Stimulated activated naive CD4-positive, alpha-beta T cell treated with Interleukin-2 at 50 U/mL for 16 hours (primary cell): ENCODE data around the gene GPC3.
"Not testable (repeated sequence)": the region's sequence is repeated elsewhere in the genome, so short reads cannot be mapped to it uniquely, and the experiment has no call there.

Experiments used
- DNase-seq: peaks from one replicate; lab custom pipeline; 2025; lab: John Stamatoyannopoulos, UW

Gene GPC3

DNA sequence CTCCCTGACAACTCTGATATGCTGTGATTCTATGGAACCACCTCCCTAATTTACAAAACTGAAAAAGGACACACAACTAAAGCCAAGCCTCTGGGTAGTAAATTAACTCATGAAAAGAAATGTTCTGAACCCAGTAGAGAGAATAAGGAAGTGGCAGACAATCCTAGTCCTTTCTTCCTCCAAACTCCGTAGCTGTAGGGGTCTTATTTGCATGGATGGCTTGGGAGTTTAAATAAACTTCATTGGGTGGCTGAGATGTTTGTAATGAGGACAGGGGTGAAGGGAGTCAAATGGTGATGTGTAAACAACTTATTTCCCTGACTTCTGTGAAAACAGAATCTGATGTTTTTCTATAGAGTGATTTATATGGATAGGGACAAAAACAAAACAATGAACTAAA is 59.3 kb downstream of the GPC3 start:
- DNase-seq, result no peak

DNA sequence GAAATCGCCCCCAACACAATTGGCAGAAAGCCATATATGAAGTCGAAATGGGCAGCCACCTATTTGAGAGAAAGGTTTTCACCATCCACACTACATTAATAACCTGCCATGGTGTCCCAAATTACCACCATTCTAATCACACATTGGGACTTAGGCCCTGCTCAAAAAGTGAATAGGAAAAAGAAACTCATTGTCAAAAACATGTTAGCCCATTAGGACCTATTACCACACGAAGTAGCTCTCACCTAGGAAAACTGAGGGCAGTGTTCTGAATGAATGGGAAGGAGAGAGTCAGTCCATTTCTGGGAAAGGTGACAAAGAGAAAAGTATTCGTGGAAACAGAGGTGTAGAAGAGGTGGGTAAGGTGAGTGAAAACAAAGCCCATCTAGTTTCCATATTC is 60.8 kb downstream of the GPC3 start:
- DNase-seq, result no peak

DNA sequence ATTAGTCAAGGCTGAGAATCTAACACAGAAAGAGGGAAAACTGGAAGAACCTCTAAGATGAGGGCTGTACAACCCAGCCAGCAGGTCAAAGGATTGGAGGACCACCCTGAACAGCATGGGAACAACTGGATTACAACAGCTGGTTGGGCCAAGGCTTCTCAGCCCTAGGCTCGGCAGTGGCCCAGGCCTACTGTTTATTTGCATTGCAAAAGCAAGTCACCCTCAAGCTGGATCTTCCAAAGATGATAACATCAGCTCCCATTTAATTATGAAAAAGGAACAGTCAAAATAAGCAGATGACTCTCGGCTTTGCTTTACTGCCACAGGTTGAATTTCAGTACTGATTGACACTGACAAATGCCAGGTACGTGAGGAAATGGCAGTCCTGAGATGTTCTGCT is 61.8 kb downstream of the GPC3 start:
- DNase-seq, result no peak

DNA sequence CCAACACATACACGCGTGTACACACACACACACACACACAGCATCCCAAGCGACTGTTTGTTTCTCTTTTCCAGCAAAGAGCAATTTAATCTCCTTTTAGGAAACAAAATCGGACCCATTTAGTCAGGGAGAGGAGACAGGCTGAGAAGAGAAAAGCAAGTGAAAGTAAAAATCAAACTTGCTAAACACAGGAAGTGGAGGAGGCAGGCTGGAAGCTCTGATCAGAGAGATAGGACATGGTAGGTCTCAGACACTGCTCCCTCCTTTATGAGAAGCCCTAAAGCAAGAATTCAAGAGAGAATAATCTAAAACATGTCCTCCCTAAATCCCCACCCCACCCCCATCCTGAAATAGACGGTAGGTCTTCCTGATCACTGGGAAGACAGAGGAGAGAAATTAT is 62.3 kb downstream of the GPC3 start:
- no peak for DNase-seq

DNA sequence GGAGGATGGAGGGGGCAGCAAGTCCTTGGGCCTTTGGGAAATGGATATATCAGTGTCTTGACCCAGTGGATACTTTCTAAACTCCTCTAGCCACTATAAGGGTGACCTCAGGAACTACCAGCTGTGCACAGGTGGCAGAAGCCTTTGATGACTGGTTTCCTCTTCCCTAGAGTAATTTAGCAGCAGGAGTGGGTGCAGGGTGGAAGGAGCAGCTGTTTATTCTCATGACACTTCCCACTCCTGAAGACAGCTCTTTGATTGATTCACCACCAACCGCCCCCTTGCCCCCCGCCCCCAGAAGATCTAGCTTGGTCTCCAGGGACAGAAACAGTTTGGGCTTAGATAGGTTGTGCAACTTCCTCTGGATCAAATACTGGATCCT is 63.0 kb downstream of the GPC3 start:
- DNase-seq, result no peak

DNA sequence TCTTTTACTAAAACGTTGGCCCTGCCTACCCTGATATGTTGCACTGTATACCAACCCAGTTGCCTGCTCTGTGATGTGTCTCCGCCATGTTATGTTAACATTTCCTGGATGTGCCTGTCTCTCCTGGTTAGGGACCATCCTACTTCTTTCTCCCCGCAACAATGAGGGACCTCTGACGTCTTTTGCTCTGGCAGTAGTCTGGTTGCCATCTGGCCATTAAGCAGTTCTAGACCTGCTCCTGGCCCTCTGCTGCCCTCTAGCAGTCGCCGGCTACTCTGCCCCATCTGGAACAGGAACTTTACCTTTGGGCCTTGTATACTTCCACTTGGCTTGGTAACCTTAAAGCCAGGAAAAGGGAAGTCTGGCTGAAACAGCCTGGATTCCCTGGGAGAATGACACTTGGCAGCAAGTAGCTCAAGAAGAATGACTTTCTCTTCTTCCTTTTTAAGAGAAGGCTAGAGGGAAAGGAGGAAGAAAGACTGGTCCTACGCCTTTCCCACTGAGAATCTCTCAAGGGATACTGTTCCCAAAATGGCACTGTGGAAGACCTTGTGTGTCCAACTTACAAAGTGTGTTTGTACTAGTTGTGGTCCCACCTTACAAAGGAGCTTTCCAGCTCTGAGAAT is 63.5 kb downstream of the GPC3 start:
- no peak for DNase-seq

DNA sequence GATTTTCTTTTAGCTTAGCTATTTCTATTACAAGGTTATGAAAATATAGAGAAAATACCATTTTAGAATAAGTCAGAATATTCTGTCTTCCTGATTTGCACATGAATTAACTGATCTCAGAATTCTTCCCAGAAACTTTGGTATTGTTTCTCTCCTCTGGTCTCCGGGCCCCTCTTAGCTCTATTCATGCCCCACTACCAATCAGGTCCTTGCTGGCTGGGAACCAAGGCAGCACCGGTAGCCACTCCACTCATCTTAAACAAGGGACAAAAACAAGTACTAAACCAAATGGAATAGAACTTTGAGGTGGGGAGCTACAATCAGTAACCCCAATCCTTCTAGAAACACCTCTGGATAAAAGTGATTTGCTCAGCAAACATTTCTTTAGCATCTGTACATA is 64.3 kb downstream of the GPC3 start:
- no peak for DNase-seq

DNA sequence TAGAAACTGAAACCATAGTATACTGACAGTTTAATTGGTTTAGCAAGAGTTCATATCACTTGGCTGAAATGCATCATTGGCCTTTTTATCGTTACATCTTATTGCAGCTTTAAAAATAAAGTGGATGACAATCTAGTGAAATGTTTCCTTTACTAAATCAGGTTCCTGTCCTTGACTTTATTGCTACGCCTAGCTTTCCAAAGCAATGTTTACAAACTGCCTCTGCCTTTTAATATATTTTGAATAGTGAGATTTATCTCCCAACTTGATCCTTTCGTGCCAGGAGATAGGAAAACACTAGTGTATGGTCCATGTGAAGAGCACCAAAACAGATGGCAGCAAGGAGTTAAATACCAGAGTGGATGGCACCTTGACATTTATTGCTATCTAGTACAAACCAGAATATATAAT is 67.0 kb downstream of the GPC3 start:
- DNase-seq, result no peak

DNA sequence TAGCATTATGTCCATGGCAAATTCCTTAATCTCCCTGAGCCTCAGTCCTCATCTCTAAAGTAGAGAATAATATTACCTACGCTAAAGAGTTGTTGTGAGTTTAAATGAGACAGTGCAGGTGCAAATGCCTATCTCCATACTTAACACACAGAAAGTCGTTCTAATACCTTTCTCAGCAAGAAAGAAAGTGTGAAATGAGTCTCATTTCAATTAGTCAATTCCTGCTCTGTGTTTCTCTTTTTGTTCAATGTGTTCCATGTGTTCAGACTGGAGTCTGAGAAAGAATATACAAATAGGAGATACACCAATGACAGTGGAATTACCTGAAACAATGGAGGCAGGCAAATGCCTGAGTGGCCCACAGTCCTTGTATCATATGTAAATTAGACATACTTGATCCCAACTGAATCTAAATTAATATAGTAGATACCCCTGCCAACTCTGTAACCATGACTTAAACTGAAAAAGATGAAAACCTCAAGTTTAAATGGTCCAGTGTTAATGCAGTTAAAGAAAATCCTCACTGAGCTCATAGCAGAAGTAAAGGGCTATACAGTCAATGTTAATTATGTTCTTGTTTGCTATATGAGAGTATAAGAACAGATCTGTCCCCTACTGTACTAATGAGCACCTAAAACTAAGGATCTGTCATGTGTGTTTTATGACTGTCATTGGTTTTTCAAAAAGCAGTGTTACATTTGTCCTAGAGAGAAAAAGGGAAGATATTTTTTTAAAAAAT is 68.2 kb downstream of the GPC3 start:
- no peak for DNase-seq

DNA sequence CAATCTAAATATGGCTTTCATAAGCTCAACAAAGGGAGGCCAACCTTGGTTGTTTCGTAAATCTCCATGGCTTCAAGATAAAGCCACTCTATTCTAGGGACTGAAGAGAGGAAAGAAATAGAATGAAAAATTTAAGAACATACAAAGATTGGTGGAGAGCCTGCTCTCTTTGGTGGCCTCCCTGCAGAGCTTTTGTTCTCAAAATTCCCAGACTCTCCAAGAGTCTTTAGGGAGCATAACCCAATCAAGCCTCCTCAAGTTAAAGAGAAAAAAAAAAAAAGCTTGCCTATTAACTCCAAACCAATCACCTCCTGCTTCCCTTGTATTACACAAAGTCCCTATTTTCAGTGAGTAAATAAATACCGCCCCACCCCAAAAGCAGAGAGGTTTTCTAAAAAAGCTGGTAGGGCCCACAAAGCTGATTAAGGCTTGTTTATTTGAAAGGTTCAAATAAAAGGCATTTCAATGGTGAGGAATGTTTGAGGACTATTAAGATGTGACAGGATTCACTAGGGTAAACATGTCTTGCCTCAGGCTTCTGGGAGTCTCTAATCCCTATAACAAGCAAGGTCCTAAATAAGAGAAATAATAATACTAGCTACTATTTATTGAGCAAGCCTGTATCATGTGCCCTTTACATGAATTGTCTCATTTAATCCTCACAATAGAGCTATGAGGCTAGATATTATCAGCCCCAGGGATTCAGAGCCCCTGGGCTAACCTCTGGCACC is 71.6 kb downstream of the GPC3 start:
- no peak for DNase-seq

DNA sequence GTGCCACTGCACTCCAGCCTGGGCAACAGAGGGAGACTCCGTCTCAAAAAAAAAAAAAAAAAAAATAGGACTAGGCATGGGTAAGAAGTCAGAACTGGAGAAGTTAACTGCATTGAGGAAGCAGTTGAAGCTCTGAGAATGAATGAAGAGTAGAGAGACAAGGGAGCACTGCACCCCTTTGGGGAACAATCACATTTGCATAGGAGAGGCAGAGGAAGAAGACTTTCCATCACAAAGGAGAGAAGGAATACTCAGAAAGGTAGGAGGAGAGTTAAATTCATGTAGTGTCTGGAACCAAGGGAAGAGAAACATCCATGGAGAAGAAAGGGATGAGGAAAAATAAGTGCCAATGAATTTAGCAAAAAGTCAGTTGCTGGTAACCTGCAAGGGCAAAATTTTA is 72.4 kb downstream of the GPC3 start:
- DNase-seq, result no peak

DNA sequence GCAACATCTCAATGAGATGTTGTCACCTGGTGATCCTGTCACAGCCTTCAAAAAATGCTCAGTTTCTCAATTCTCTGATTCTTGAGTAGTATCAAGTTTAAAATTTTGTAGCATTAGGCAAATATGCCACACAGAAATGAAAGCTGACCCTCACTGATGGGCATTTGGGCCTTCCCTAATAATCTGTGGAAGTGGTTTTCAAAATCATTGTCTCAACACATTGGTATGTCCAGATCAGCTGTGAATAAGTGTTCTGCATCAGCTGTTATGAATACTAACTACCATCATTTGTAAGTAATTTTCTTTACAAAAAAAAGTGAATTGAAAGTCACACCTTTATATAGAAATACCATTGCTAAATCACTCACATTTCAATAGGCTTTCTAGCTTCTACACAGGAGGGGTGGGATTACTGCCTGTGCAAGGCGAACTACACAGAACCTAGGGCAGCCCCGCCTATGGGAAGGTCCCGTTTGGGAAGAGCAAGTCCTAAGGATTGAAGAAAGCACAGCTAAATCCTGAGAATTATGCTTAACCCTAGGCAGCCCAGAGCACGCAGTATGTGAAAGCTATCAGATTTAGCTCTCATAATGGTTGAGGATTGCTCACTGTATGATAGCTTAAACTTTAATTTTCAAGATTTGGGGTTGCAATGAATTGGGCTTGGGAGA is 73.4 kb downstream of the GPC3 start:
- DNase-seq, result no peak

DNA sequence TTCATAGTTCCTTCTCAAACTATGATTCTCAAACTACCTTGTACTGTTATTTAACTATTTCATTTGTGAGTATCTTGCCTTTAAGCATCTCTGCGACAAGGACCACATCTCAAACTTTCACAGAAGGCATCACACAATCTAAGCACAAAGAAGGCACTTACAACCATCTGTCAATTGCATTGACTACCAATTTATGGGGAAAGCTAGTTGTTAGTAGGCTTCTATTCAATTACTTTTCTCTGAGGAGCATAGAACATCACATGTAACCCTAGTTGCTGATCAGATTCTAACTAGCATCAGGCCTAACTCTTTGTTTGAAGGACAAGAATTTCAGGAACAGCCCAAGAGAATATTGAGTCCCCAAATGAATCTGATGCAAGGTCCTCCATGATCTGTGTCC is 74.9 kb downstream of the GPC3 start:
- DNase-seq, result no peak

DNA sequence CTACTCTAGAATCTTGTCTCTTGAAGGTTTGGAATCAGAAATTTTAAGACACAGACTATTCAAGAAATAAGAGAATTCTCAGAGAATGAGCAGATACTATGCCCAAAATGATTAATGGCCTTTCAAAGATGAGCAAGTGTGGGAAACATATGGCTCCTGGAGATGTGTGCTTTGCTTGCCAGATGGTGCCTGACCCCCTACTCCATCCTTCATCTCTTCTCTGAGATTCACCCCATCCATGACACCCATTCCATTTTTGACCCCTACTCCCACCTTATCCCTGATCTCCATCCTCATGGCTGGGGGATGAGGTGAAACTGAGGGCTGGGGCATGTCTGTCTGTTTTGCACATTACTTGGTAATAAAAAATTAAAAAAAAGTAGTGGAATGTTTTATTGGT is 75.5 kb downstream of the GPC3 start:
- DNase-seq, result no peak

DNA sequence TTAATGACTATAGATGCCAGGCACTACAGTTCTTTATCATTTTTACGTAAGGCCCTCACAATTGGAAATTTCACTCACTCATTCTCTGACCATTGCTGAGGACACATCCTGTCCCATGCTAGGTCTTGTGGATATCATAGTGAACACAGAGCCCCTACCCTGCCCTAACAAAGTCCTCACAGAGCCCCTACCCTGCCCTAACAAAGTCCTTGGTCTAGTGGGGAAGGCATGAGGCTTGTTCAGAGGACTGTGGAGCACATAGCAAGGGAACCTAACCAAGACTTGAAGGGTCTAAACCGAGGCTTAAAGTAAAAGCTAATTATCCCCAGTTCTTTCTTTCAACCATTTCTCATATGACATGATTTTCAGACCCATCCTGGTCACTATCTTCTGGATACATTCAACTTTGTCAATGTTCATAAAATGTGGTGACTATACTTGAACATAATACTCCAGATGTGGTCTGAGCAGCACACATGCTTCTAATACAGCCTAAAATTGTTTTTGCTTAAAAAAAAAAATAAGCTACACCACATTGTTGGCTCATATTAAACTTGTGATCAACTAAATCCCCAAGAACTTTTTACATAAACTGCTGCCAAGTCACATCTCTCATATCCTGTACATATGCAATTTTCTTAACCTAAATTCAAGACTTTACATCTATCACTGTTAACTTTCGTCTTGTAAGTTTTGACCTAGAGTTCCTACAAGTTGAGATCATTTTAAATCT is 77.0 kb downstream of the GPC3 start:
- no peak for DNase-seq

DNA sequence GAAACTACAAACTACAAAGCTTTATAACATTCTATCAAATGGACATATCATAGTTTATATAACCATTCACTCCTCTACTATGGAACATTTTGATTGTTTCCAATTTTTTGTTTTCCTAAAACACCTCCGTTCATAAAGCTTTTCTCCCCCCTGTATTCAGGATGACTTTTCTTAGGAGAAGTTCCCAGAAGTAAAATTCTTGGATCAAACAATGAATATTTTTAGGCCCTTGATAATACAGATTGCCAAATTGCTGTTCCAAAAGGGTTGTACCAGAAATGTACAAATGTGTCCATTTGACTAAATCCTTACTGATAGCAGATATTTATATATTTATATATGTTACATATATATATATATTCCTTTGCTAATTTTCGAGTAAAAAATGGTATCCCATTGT is 77.8 kb downstream of the GPC3 start:
- no peak for DNase-seq

DNA sequence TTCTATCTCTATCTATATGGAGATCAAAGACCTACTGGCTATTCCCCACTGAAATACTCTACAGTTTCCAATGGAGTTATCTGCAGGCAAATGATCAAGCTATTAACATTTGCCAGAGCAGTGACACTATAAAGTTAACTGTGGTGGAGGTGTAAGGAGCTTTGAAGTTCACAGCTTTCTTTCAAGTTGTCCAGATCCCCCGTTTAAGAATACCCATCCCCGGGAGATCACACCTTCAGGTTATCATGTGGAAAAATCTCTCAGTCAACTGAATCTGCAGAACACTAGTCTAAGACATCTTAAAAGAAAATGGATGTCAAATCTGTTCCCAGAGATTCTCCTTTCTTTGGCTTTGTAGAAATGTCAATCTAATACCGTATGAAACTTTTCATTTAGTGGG is 80.1 kb downstream of the GPC3 start:
- no peak for DNase-seq

DNA sequence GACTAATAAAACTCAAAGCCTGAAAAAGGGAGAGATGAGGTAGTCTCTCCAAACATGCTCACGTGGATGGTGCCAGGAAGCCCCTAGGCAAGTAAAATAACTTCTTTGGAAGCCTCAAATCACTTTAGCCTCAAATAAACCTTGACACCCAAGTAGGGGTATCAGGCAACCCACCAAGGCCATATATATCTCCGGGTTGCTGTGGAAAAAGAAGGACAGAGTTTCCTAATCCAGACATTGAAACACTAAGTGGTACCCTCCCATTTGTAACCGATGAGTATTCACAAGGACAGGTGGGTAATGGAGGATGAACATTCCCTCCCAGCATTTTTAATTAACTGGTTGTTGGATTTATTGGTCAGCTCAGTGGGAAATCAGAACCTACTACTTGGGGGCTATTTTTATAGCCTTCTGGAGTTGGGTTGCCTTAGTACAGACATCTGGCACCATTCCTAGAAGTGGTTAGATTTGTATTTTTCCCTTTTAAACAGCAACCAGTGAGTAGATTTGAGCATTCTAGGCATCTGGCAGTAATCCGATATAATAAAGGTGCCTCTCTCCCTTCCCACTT is 87.7 kb downstream of the GPC3 start:
- DNase-seq, result no peak

DNA sequence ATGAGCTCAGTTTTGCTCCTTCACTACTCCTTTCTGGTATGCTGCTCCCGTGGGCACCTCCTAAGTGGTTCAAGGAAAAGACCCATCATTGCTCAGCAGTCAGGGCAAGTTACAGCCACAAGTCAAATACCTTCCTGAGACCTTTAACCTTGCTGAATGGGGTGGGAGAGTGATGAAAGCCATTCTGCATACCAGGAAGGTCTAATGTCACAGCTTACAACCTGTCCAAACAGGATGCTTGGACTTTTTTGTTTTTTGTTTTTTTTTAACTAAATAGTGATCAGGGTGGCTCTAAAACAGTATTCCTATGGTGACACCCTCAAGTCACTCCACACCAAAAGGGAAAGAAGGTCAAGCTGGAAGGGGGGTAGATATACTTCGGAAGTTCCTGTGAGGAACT is 93.1 kb downstream of the GPC3 start:
- no peak for DNase-seq

DNA sequence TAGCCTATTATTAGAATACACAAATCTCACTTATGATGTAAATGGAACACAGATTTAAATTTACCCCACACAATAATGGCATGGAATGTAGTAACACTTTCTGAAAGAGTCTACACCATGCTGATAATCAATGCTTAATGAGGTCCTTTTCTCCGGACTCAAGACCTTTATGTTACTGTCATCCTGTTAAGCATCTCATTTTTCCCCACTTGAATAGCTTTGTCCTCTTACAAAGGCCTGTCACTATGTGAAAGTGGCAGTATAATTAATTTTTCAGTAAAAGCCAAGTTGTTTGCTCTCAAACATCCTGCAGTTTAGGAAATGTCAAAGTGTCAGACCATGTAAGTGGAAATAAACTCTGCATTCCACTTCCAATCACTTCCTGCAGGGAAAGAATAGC is 96.4 kb downstream of the GPC3 start:
- DNase-seq, result no peak

DNA sequence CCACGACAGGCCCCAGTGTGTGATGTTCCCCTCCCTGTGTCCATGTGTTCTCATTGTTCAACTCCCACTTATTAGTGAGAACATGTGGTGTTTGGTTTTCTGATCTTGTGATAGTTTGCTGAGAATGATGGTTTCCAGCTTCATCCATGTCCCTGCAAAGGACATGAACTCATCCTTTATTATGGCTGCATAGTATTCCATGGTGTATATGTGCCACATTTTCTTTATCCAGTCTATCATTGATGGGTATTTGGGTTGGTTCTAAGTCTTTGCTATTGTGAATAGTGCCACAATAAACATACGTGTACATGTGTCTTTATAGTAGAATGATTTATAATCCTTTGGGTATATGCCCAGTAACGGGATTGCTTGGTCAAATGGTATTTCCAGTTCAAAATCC is 97.3 kb downstream of the GPC3 start:
- not testable (repeated sequence) for DNase-seq
